Measurements from ENCODE around the gene RPS24. TPM values are rescaled to one million over a fixed set of nuclear protein-coding genes. Genes with fewer than 3 reads are reported as not detected.
"Not testable (repeated sequence)": the region's sequence is repeated elsewhere in the genome, so short reads cannot be mapped to it uniquely, and the experiment has no call there.

The RPS24 gene
- total and polyA plus RNA-seq, 2 of the 8 experiments (the other 6 are each of a cell fraction or from before 2014, with no cell fraction given): 2,128 to 3,943 TPM

GRCh38 chr10:77998780-77999179 is 34.9 kb upstream of the RPS24 start:
- H3K79me2 ChIP-seq (ENCODE audit: control insufficient read depth in 1 of 2, insufficient read depth in 2 of 2, low read length in 2 of 2); H3K18ac ChIP-seq (ENCODE audit: extremely low read depth, low read length); H3K27ac ChIP-seq (ENCODE audit: low read depth, low read length); H2BK15ac ChIP-seq (ENCODE audit: low read length); H3K4me3 ChIP-seq (ENCODE audit: extremely low read depth in 1 of 4, insufficient read depth in 2 of 4, low read depth in 3 of 4, low read length in 4 of 4); H3K4me2 ChIP-seq (ENCODE audit: insufficient read depth in 1 of 2, low read depth in 2 of 2, low read length in 2 of 2); H3K9ac ChIP-seq (replicated peaks in 1 of 4; ENCODE audit: extremely low read depth in 1 of 4, low read depth in 3 of 4, low read length in 3 of 4); H3K9me3 ChIP-seq (ENCODE audit: insufficient read depth in 2 of 2, low read depth in 1 of 2, low read length in 1 of 2); H3K27me3 ChIP-seq (replicated peaks in 1 of 4; ENCODE audit: control insufficient read depth in 3 of 4, extremely low read depth in 1 of 4, insufficient read depth in 3 of 4, low read length in 3 of 4); H4K91ac ChIP-seq (replicated peaks; ENCODE audit: insufficient read length, low read length); H2BK12ac ChIP-seq (ENCODE audit: low read depth, low read length); POLR2A ChIA-PET (ENCODE audit: partially characterized antibody); H2BK120ac ChIP-seq (replicated peaks; ENCODE audit: low read depth, low read length); H3K56ac ChIP-seq (replicated peaks; ENCODE audit: insufficient read length, low read depth, low read length); H3K4ac ChIP-seq (replicated peaks; ENCODE audit: insufficient read length, low read depth, low read length); H2BK20ac ChIP-seq (ENCODE audit: low read length); H4K5ac ChIP-seq (ENCODE audit: insufficient read length, low read depth, low read length); H2AFZ ChIP-seq (ENCODE audit: low read length); H4K20me1 ChIP-seq (replicated peaks in 1 of 2; ENCODE audit: control insufficient read depth in 1 of 2, insufficient read depth in 2 of 2, low read length in 2 of 2); H4K8ac ChIP-seq (ENCODE audit: extremely low read depth, insufficient read depth, low read length); FAIRE-seq; CTCF ChIA-PET (ENCODE audit: partially characterized antibody); H3K4me1 ChIP-seq (replicated peaks in 1 of 4; ENCODE audit: control insufficient read depth in 3 of 4, insufficient read depth in 4 of 4, low read length in 3 of 4); H3K23me2 ChIP-seq (ENCODE audit: low read depth, low read length); H3K23ac ChIP-seq (ENCODE audit: insufficient read length); H3K14ac ChIP-seq (ENCODE audit: insufficient read length); DNase-seq (ENCODE audit: low read depth in 1 of 2, low spot score in 2 of 2); H2AK5ac ChIP-seq (ENCODE audit: low read depth, low read length); H2BK5ac ChIP-seq (ENCODE audit: low read depth, low read length); H3K79me1 ChIP-seq (ENCODE audit: low read depth, low read length): not testable (repeated sequence)
- H3K36me3 ChIP-seq (ENCODE audit: control insufficient read depth in 2 of 4, insufficient read depth in 4 of 4, low read length in 3 of 4): peaks cover 18 to 51% (median 39%) of the 10 kb centered on the region in 4 experiments; a peak in 7 of 8 replicates
- WGBS, 2 experiments (ENCODE audit: extremely low coverage in 1 of 2, insufficient coverage in 1 of 2, insufficient read length in 1 of 2, insufficient replicate concordance in 2 of 2, low coverage in 1 of 2, low lambda C conversion rate in 2 of 2, missing lambda C conversion rate in 1 of 2): 98% methylated on average over 5 of the region's 5 CpGs; no CpG with 5 or more reads in 1 of the 2 experiments
